ENCODE data around the gene THAP2. TPM values are rescaled to one million over a fixed set of nuclear protein-coding genes. Genes with fewer than 3 reads are reported as not detected.

Gene THAP2
- polyA plus RNA-seq, 2 of the 4 experiments (the other 2 are of a cell fraction) = 3.6 to 8.5 TPM

- no peak for TF ChIP-seq CHD2 (IDR thresholded peaks at IDR 0.05; ENCODE audit: low read length, partially characterized antibody)
Observed at GRCh38 chr12:71703206-71703605, 39.1 kb downstream of the THAP2 start (continued).

GRCh38 chr12:71704920-71705319, 40.8 kb downstream of the THAP2 start:
- DNase-seq (ENCODE audit: low read depth in 1 of 2, low spot score in 1 of 2) = no peak
- 94% methylated on average over 2 of the region's 2 CpGs for WGBS (ENCODE audit: missing lambda C conversion rate)
- H3K27ac ChIP-seq = no peak overlapping the region
- CTCF ChIA-PET = interaction anchor here (1.6 to 2.4 kb wide), 2 partner anchors 19 to 42 kb away, joined by 7 to 10 read pairs; partner anchors contain the start of gene TMEM19
- no peak for TF ChIP-seq BHLHE40 (IDR thresholded peaks at IDR 0.05; ENCODE audit: low read depth, low read length)
- no peak for TF ChIP-seq REST (IDR thresholded peaks at IDR 0.05)
- no peak for TF ChIP-seq EP300 (IDR thresholded peaks at IDR 0.05)
- TF ChIP-seq NPAS2 (CRISPR knock-in tag; IDR thresholded peaks at IDR 0.05; ENCODE audit: borderline replicate concordance) = no peak
- no peak for TF ChIP-seq RCOR1 (IDR thresholded peaks at IDR 0.05; ENCODE audit: low read depth, low read length)
- no peak for TF ChIP-seq POLR2AphosphoS2 (conservative IDR thresholded peaks at IDR 0.05; ENCODE audit: low read length)
- H3K4me1 ChIP-seq = peaks cover 2% of the 10 kb centered on the region; the same call in 2 of the 3 replicates
- FAIRE-seq = no peak
- no peak overlapping the region for H3K4me3 ChIP-seq
- no peaks in the 10 kb centered on the region for H3K9me3 ChIP-seq
- no peak overlapping the region for H3K4me2 ChIP-seq
- ATAC-seq = no peak
- POLR2A ChIA-PET = interaction anchor here (1.5 kb wide), 1 partner anchor 19 kb away, joined by 3 read pairs; the partner anchor contains the start of gene TMEM19

- no peak for FAIRE-seq
- CTCF ChIA-PET = interaction anchor here (1.0 to 2.3 kb wide), 4 partner anchors 15 to 38 kb away, joined by 3 to 11 read pairs (median 4); partner anchors contain the start of gene TMEM19
Observed at GRCh38 chr12:71708658-71709057, 44.6 kb downstream of the THAP2 start.

GRCh38 chr12:71710276-71711125, 46.4 kb downstream of the THAP2 start:
- DNase-seq (ENCODE audit: low read depth in 1 of 2, low spot score in 1 of 2) (peak; percentile 52 to 69), ATAC-seq (peak; percentile 98), FAIRE-seq (no peak)
- POLR2A ChIA-PET = no interaction called here
- peaks cover 15% of the 10 kb centered on the region for H3K4me1 ChIP-seq
- H3K4me3 ChIP-seq = no peak overlapping the region
- CTCF ChIA-PET = interaction anchor here (1.0 to 2.6 kb wide), 3 partner anchors 9 to 70 kb away, joined by 4 to 8 read pairs (median 5); partner anchors contain the start of gene TMEM19
- peaks cover 13% of the 10 kb centered on the region for H3K9me3 ChIP-seq
- H3K4me2 ChIP-seq = peak overlapping the region; percentile 61
- WGBS (ENCODE audit: missing lambda C conversion rate) = 34% methylated on average over 7 of the region's 7 CpGs
- H3K27ac ChIP-seq = peak overlapping the region; percentile 47 to 66; a peak in 4 of 6 replicates
- peak; percentile 30 to 71; a peak in 3 of 4 replicates for TF ChIP-seq CEBPB (IDR thresholded peaks at IDR 0.05)
- peak; percentile 61 for TF ChIP-seq MAX (IDR thresholded peaks at IDR 0.05)
- TF ChIP-seq FOSL2 (IDR thresholded peaks at IDR 0.05) = peak; percentile 80
- TF ChIP-seq FOSL2 (CRISPR knock-in tag; IDR thresholded peaks at IDR 0.05) = peak; percentile 80
- peak; percentile 73 for TF ChIP-seq JUNB (IDR thresholded peaks at IDR 0.05)
- peak; percentile 61; the same call in 1 of the 2 replicates for TF ChIP-seq E2F6 (IDR thresholded peaks at IDR 0.05; ENCODE audit: borderline replicate concordance, low read depth)
- no peak for TF ChIP-seq FOSB (CRISPR knock-in tag; IDR thresholded peaks at IDR 0.05)

More at GRCh38 chr12:71708658-71709057, 44.6 kb downstream of the THAP2 start:
- Histone ChIP-seq H3K4me2 (no peak overlapping the region), H3K4me1 (peaks cover 15% of the 10 kb centered on the region), H3K9me3 (peaks cover 6% of the 10 kb centered on the region), H3K4me3 (no peak overlapping the region), H3K27ac (no peak overlapping the region)
- TF ChIP-seq ATOH8 (CRISPR knock-in tag; IDR thresholded peaks at IDR 0.05; ENCODE audit: low read depth) (no peak), MYC (IDR thresholded peaks at IDR 0.05; ENCODE audit: borderline replicate concordance, low read length) (no peak)
- WGBS (ENCODE audit: missing lambda C conversion rate) = 94% methylated on average over 1 of the region's 1 CpG
- no peak for ATAC-seq
- no peak for DNase-seq (ENCODE audit: low read depth in 1 of 2, low spot score in 1 of 2)
- POLR2A ChIA-PET = interaction anchor here (1.3 kb wide), 1 partner anchor 23 kb away, joined by 6 read pairs; the partner anchor contains the start of gene TMEM19
